ENCODE data around the gene ELOVL7.

DNA sequence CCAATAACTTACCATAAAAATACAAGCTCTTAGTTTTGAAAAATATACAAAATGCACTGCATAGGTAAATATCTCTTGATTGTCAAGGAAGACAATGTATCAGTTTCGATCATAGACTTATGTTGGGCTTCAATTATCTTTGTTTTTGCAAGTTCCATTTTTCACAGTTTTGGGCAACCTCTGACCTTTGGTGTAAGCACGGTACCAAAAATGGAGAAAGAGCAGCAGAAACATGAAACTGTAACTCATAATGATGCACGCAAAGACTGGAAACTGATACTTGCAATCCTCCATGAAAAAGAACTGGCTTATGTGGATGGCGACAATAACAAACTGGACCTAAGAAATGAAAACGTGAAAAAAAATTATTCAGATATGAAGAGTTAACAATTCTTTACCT lies 89.6 kb downstream of the ELOVL7 start:
- TF ChIP-seq POLR2AphosphoS5 (IDR thresholded peaks at IDR 0.05; ENCODE audit: insufficient read depth, low read depth, low read length), result no peak
- TF ChIP-seq POLR2A (IDR thresholded peaks at IDR 0.05; ENCODE audit: low read depth, low read length), result no peak
- TF ChIP-seq, protein P1, sequence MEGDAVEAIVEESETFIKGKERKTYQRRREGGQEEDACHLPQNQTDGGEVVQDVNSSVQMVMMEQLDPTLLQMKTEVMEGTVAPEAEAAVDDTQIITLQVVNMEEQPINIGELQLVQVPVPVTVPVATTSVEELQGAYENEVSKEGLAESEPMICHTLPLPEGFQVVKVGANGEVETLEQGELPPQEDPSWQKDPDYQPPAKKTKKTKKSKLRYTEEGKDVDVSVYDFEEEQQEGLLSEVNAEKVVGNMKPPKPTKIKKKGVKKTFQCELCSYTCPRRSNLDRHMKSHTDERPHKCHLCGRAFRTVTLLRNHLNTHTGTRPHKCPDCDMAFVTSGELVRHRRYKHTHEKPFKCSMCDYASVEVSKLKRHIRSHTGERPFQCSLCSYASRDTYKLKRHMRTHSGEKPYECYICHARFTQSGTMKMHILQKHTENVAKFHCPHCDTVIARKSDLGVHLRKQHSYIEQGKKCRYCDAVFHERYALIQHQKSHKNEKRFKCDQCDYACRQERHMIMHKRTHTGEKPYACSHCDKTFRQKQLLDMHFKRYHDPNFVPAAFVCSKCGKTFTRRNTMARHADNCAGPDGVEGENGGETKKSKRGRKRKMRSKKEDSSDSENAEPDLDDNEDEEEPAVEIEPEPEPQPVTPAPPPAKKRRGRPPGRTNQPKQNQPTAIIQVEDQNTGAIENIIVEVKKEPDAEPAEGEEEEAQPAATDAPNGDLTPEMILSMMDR (IDR thresholded peaks at IDR 0.05; ENCODE audit: extremely low read depth in 1 of 2, insufficient read depth in 1 of 2, low read depth in 1 of 2, low read length in 2 of 2), result no peak
- TF ChIP-seq EZH2 (IDR thresholded peaks at IDR 0.05; ENCODE audit: borderline replicate concordance, low read depth, low read length, severe bottlenecking), result no peak
